ENCODE data around the gene CEBPB.

DNA sequence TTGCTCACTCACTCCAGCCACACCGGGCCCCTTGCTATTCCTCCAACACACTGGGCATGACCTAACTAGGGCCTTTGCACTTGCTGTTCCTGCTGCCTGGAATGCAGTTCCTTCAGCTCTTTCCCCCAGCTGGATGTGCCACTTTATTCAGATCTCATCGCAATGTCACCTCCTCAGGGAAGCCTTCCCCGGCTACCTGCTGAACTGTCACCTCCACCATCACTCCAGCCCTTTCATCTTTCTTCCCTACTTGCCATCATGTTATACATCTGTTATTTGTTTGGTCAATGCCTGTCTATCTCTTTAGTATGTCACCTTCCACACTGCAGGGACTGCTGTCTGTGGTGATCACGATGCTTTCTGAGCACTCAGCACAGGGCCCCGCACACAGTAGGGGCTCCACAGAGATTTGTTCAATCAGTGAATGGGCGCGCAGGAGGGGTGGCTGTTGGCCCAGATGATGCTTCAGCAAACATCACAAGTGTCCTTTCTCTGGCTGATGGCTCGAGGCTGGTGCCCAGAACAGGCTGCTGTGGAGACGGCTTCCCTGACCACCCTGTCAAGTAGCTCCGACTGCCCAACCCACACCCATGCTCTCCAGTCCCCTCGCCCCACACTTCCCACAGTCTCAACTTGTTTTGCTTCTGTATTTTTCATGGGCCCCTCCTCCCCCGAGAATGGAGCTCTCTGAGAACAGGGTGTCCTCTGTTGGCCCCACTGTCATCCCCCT is 31.8 kb downstream of the CEBPB start:
- TF ChIP-seq POLR2A (IDR thresholded peaks at IDR 0.05; ENCODE audit: low read depth) (no peak), CTCF (IDR thresholded peaks at IDR 0.05) (no peak), POLR2AphosphoS5 (IDR thresholded peaks at IDR 0.05) (no peak), EP300 (IDR thresholded peaks at IDR 0.05) (no peak)

Measured in esophagus muscularis mucosa (tissue), 4 donors.